Smooth muscle cell (in vitro differentiated cells): Measurements from ENCODE around the gene FAM199X. TPM values are rescaled to one million over a fixed set of nuclear protein-coding genes. Genes with fewer than 3 reads are reported as not detected.

Experiments
- DNase-seq: peaks from one replicate; lab custom pipeline; 2025; ENCODE audit not compliant: unreplicated experiment; lab: John Stamatoyannopoulos, UW
- H2AFZ ChIP-seq: fragments of 200-600 bp; sonication (generic); 2 replicates; pipeline ENCODE4 v1.6.0; 2016; ENCODE audit warnings: antibody characterized with exemption, low read depth, mild to moderate bottlenecking
- H3F3A ChIP-seq: fragments of 200-600 bp; sonication (generic); 2 replicates; pipeline ENCODE4 v1.6.0; 2017; ENCODE audit warnings: antibody characterized with exemption, low read depth
- H3K27ac ChIP-seq: fragments of 200-600 bp; sonication (generic); 2 replicates; pipeline ENCODE4 v1.5.1; 2016; ENCODE audit warnings: low read depth, mild to moderate bottlenecking
- H3K27me3 ChIP-seq: fragments of 200-600 bp; sonication (generic); 2 replicates; pipeline ENCODE4 v1.6.1; 2016; ENCODE audit warnings: low read depth, mild to moderate bottlenecking
- H3K36me3 ChIP-seq: fragments of 200-600 bp; sonication (generic); 2 replicates; pipeline ENCODE4 v1.5.1; 2016; ENCODE audit warnings: low read depth
- H3K4me1 ChIP-seq: fragments of 200-600 bp; sonication (generic); 2 replicates; pipeline ENCODE4 v1.5.1; 2016; ENCODE audit warnings: low read depth
- H3K4me2 ChIP-seq: fragments of 200-600 bp; sonication (generic); 2 replicates; pipeline ENCODE4 v1.6.0; 2016; ENCODE audit warnings: mild to moderate bottlenecking
- H3K4me3 ChIP-seq: fragments of 200-600 bp; sonication (generic); 2 replicates; pipeline ENCODE4 v1.5.1; 2016; ENCODE audit warnings: mild to moderate bottlenecking
- H3K79me2 ChIP-seq: fragments of 200-600 bp; sonication (generic); 2 replicates; pipeline ENCODE4 v1.6.0; 2016; ENCODE audit warnings: low read depth, mild to moderate bottlenecking
- H3K9ac ChIP-seq: fragments of 200-600 bp; sonication (generic); 2 replicates; pipeline ENCODE4 v1.6.0; 2016; ENCODE audit warnings: low read depth
- H3K9me3 ChIP-seq: fragments of 200-600 bp; sonication (generic); replicated peaks from 2 replicates; pipeline ENCODE4 v1.5.1; 2016; ENCODE audit warnings: low read depth
- H4K20me1 ChIP-seq: fragments of 200-600 bp; sonication (generic); 2 replicates; pipeline ENCODE4 v1.6.0; 2016; ENCODE audit warnings: low read depth
- CTCF ChIP-seq: fragments of 200-600 bp; sonication (generic); IDR thresholded peaks from 2 replicates; pipeline ENCODE4 v1.5.1; 2017; ENCODE audit warnings: borderline replicate concordance, mild to moderate bottlenecking, antibody characterized with exemption; ENCODE audit not compliant: insufficient read depth, poor library complexity, severe bottlenecking
- WGBS: methylation state at CpG from one replicate; pipeline ENCODE4 v1.1.7; 2016; ENCODE audit warnings: low lambda C conversion rate; 5-methylcytosine and 5-hydroxymethylcytosine counted together
- polyA plus RNA-seq: library from polyadenylated mRNA; unstranded; fragments of >200 nt; fragmentation: Nextera tagmentation; extraction: Ambion mirVana; gene quantifications from 2 replicates; pipeline ENCODE4 v1.2.1, GENCODE V29; 2016
- total RNA-seq: library from RNA; depleted of rRNA; stranded (reverse); fragments of >200 nt; gene quantifications from 2 replicates; pipeline ENCODE4 v1.2.3, GENCODE V29; 2014

FAM199X gene
- total and polyA plus RNA-seq, 2 experiments from 2014 or later: 4.1 to 16.2 TPM

- H3K36me3 ChIP-seq: no peaks in the 10 kb centered on the region
- no peaks in the 10 kb centered on the region for H3K27me3 ChIP-seq
- no peak for DNase-seq
- no peak for TF ChIP-seq CTCF
- H2AFZ ChIP-seq: no peak overlapping the region
- no peaks in the 10 kb centered on the region for H3K4me1 ChIP-seq
- H3K4me2 ChIP-seq: no peak overlapping the region
- no peak overlapping the region for H3K27ac ChIP-seq
- no peaks in the 10 kb centered on the region for H4K20me1 ChIP-seq
- no peaks in the 10 kb centered on the region for H3K9me3 ChIP-seq
- 87% methylated on average over 8 of the region's 8 CpGs for WGBS
- no peak overlapping the region for H3K4me3 ChIP-seq
- H3K9ac ChIP-seq: no peak overlapping the region
- no peaks in the 10 kb centered on the region for H3K79me2 ChIP-seq
- H3F3A ChIP-seq: no peaks in the 10 kb centered on the region
These were observed 25.0 kb upstream of the FAM199X start for GRCh38 chrX:104141087-104141760.

GRCh38 chrX:104151037-104151436 is 15.2 kb upstream of the FAM199X start:
- no peaks in the 10 kb centered on the region for H3F3A ChIP-seq
- TF ChIP-seq CTCF: no peak
- WGBS: 29% methylated on average over 1 of the region's 1 CpG

GRCh38 chrX:104156630-104157529 is 9.4 kb upstream of the FAM199X start, which contains the start of gene SLC25A53:
Gene SLC25A53, minus strand, starts transcription at chrX:104157009. Its CDS starts 51,752 bp downstream, at chrX:104105257.
- no peaks in the 10 kb centered on the region for H4K20me1 ChIP-seq
- H3K9ac ChIP-seq: peak within 1 kb of the TSS; percentile 85
- H3K4me2 ChIP-seq: peak within 1 kb of the TSS; percentile 92
- H3F3A ChIP-seq: no peaks in the 10 kb centered on the region
- H2AFZ ChIP-seq: peak within 1 kb of the TSS; percentile 51
- H3K36me3 ChIP-seq: no peaks in the 10 kb centered on the region
- TF ChIP-seq CTCF: no peak
- H3K9me3 ChIP-seq: no peaks in the 10 kb centered on the region
- H3K79me2 ChIP-seq: no peaks in the 10 kb centered on the region
- H3K4me1 ChIP-seq: no peaks in the 10 kb centered on the region
- H3K27me3 ChIP-seq: no peaks in the 10 kb centered on the region
- peak within 1 kb of the TSS; percentile 92 for H3K27ac ChIP-seq
- peak within 1 kb of the TSS; percentile 63 for H3K4me3 ChIP-seq
- 42% methylated on average over 44 of the region's 44 CpGs for WGBS
- peak; percentile 27 for DNase-seq

More at GRCh38 chrX:104151037-104151436, 15.2 kb upstream of the FAM199X start:
- Histone ChIP-seq H3K4me1 (no peaks in the 10 kb centered on the region), H3K9ac (no peak overlapping the region), H3K4me3 (no peak overlapping the region), H2AFZ (no peak overlapping the region), H3K36me3 (no peaks in the 10 kb centered on the region), H3K9me3 (no peaks in the 10 kb centered on the region), H3K4me2 (no peak overlapping the region), H3K27me3 (no peaks in the 10 kb centered on the region), H4K20me1 (no peaks in the 10 kb centered on the region), H3K27ac (no peak overlapping the region), H3K79me2 (no peaks in the 10 kb centered on the region)
- DNase-seq: no peak
